GM13977 (cell line): ENCODE results near the gene ANKRD9.

Source experiments
- DNase-seq: peaks from one replicate; pipeline ENCODE4 v3.0.0; 2012; ENCODE audit warnings: low spot score
- in situ Hi-C: fragments of 300-500 bp; cut with MboI; formaldehyde crosslinking; loops from one replicate; pipeline ENCODE4 v1.12.0; 2022; ENCODE audit warnings: low sequenced_read_pairs, low pct_unique_long_range_greater_than_20kb, mixed read lengths, inconsistent platforms; ENCODE audit not compliant: unreplicated experiment
- TF ChIP-seq, protein P1 (sequence below): IDR thresholded peaks from 2 replicates; pipeline ENCODE4 v1.5.1; 2012; ENCODE audit warnings: mild to moderate bottlenecking, control low read depth; ENCODE audit not compliant: insufficient read depth; ENCODE audit errors: extremely low read depth, missing control alignments

ANKRD9 gene

GRCh38 chr14:102490456-102490855 lies 19.1 kb downstream of the ANKRD9 start:
- in situ Hi-C loops = no loop called here
- DNase-seq = no peak
- TF ChIP-seq, protein P1, sequence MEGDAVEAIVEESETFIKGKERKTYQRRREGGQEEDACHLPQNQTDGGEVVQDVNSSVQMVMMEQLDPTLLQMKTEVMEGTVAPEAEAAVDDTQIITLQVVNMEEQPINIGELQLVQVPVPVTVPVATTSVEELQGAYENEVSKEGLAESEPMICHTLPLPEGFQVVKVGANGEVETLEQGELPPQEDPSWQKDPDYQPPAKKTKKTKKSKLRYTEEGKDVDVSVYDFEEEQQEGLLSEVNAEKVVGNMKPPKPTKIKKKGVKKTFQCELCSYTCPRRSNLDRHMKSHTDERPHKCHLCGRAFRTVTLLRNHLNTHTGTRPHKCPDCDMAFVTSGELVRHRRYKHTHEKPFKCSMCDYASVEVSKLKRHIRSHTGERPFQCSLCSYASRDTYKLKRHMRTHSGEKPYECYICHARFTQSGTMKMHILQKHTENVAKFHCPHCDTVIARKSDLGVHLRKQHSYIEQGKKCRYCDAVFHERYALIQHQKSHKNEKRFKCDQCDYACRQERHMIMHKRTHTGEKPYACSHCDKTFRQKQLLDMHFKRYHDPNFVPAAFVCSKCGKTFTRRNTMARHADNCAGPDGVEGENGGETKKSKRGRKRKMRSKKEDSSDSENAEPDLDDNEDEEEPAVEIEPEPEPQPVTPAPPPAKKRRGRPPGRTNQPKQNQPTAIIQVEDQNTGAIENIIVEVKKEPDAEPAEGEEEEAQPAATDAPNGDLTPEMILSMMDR = no peak

DNA sequence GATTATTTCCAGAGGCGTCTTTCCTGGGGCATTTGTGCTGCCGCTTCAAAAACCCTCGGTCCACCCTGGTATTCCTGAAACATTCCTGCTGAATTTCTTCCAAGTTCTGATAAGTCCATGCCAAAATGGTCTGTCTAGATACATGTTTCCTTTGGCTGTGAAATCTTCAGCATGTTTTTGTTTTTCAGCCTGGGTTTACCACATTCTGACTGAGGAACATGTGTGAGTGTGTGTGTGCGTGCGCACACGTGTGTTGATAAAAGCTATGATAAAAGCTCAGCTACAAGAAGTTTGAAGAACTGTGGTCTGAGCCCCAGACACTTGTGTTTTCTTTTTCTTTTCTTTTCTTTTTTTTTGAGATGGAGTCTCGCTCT lies 22.4 kb downstream of the ANKRD9 start:
- TF ChIP-seq, protein P1 = no peak
- in situ Hi-C loops = no loop called here

GRCh38 chr14:102486513-102487203 lies 22.9 kb downstream of the ANKRD9 start:
- in situ Hi-C loops = no loop called here
- DNase-seq = no peak
- TF ChIP-seq, protein P1 = no peak

More for the DNA sequence above, 22.4 kb downstream of the ANKRD9 start:
- DNase-seq = no peak

DNA sequence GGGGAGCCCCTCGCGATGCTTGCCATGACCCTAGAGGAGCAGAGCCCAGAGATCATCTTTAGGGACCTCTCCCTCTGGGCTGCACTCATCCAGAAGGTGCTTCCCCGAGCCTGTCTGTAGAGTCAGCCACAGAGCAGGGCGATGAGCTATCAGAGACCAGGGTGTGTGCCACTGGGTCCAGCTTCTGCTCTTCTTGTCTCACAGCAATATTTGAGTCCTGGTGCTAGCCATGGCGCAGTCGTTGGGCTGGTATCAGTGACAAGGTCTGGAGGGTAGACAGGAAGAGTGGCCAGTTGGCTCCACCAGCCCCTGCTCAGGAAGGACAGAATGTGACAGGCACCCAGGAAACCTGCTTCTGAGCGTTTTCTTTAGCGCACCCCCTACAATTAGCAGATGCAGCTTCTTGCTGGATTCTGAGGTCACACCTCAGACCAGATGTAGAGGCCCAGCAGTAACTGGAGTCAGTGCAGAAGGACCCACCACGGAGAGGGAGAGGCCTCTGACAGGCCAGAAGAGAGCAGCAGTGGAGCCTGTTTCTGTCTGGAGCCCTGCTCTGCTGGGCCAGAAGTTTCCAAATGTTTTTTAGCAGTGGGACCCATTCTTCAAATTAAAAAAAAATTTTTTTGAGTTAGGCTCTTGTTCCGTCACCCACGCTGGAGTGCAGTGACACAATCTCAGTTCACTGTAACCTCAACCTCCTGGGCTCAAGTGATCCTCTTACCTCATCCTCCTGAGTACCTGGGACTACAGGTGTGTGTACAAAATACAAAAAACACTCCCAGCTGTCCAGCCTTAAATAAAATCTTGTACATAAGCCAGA lies 23.7 kb downstream of the ANKRD9 start:
- in situ Hi-C loops = no loop called here
- no peak for DNase-seq
- TF ChIP-seq, protein P1 = no peak

DNA sequence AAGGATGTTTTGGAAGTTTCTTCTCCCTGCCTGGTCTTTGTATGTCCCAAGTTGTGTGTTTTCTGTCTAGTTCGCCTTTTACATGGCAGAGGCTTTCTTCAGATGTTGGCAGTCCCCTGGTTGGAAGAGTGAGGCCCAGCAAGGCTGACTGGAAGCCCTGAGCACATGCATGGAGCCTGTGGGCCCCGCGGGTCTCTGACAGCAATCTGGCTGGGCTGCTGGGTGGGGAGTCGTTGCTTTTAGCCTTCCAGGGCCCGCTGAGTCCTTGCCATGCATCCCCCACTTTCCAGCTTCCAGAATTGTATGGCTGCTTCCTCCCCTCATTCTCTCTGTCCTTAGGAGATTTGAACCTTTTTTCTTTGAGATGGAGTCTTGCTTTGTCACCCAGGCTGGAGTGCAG lies 25.3 kb downstream of the ANKRD9 start:
- in situ Hi-C loops = no loop called here
- TF ChIP-seq, protein P1 = no peak
- DNase-seq = no peak

GRCh38 chr14:102481791-102482238 lies 27.8 kb downstream of the ANKRD9 start:
- no peak for DNase-seq
- in situ Hi-C loops = no loop called here
- TF ChIP-seq, protein P1 = no peak
